Left colon (tissue), 2 donors: ENCODE results near the gene KHDC4. TPM values are rescaled to one million over a fixed set of nuclear protein-coding genes. Genes with fewer than 3 reads are reported as not detected.

ENCODE experiments used
- ATAC-seq: fragments of 200-7000 bp; cut with Tn5 transposase; one replicate; pipeline ENCODE4 v1.9.1; 2020; ENCODE audit warnings: mild to moderate bottlenecking, moderate library complexity
- DNase-seq, 2 donors: peaks; one replicate each; pipeline ENCODE4 v3.0.0-alpha.2; 2020
- intact Hi-C, 2 donors: fragments of 100-400 bp; cut with DNase I in 1 of 2; cut with micrococcal nuclease in 1 of 2; formaldehyde crosslinking; loops; one replicate each; pipeline versions ENCODE4 v1.11.2 to v1.14.0; 2022; cut with DNase I, micrococcal nuclease
- microRNA-seq, 2 donors: library from miRNA; unstranded; fragments of <30 nt; microRNA quantifications; one replicate each; pipeline versions ENCODE4 v1.1.0 to v1.2.0, GENCODE V29; 2020
- total RNA-seq, 2 donors: library from RNA; stranded (reverse); fragmentation: NEBNext Ultra II Directional; extraction: Animal tissue kit (Norgen Biotek cat#: 25700); gene quantifications; one replicate each; pipeline ENCODE4 v1.2.1, GENCODE V29; 2021
- donor health status: DM: no; HTN: no; CAD: no.
- donor health status: DM: yes; HTN: yes; CAD: no.

The KHDC4 gene
- total RNA-seq, 2 donors from 2014 or later: 45.6 to 54.1 TPM

- DNase-seq: no peak
- intact Hi-C loops: no loop called here
- ATAC-seq: no peak
Measured at GRCh38 chr1:155884982-155885381, 49.2 kb downstream of the KHDC4 start.

DNA sequence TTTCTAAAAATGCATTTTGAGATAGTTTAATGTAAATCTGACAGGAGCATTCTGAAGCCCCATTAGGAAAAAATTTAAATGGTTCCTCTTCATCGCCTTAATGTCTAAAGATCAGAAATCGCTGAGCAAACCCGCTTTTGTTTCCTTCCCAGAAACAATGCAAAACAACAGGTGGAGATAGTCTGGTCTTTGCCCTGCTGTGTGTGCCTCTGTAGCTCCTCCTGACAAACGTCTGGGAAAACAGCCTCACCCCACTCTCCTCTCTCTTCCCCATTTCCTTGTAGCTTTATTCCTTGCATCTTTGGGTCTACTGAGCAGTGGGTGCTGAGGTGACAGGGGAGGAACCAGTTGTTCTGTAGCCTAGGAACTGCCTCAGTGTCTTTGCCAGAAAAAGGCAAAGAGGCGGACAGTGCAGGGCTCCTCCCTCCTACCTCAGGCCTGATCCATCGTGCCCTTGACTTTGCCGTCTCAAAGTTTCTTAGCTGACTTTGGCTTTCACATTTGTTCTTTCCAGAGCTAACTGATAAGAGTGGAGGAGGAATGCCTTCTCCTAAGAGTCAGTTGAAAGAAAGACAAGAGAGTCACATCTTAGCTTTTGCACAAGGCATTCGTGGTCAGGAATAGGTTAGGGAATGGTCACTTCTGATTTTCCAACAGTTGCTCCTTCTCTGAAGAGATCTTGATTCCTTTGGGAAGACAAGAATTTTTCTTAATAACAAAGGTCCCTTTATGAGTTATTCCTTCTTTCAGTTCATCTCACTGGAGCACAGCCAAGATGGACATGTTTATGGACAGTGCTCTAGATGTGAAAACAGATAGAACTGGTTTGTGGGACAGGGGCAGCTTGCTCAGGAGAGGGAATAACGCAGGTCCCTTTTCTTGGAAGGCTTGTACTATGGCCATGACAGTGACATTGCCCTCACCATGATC is 49.9 kb downstream of the KHDC4 start:
- ATAC-seq: peak; percentile 95
- intact Hi-C loops: no loop called here
- DNase-seq: peak in 1 of 2 donors; percentile 5

- ATAC-seq (no peak), DNase-seq (no peak)
- intact Hi-C loops: no loop called here
Measured at GRCh38 chr1:155882766-155883165, 51.4 kb downstream of the KHDC4 start.

- intact Hi-C loops: no loop called here
- ATAC-seq (no peak), DNase-seq (no peak)
Measured at GRCh38 chr1:155882235-155882634, 52.0 kb downstream of the KHDC4 start.

- DNase-seq: no peak
- intact Hi-C loops: no loop called here
Measured at GRCh38 chr1:155880950-155881349, 53.3 kb downstream of the KHDC4 start.

GRCh38 chr1:155880251-155880650 is 54.0 kb downstream of the KHDC4 start:
- ATAC-seq: no peak

More at GRCh38 chr1:155880950-155881349, 53.3 kb downstream of the KHDC4 start:
- ATAC-seq: no peak

DNA sequence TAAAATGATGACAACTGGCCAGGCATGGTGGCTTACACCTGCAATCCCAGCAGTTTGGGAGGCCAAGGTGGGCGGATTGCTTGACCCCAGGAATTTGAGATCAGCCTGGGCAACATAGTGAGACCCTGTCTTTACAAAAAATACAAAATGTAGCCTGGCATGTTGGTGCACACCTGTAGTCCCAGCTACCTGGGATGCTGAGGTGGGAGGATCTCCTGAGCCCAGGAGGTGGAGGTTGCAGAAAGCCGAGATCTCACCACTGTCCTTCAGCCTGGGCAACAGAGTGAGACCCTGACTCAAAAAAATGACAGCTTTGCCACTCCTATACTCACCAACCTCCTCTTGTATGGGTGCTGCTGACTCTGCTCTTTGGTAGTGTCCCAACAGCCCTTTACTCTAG is 56.3 kb downstream of the KHDC4 start:
- DNase-seq: no peak
- no peak for ATAC-seq
- intact Hi-C loops: no loop called here

More at GRCh38 chr1:155880251-155880650, 54.0 kb downstream of the KHDC4 start:
- intact Hi-C loops: no loop called here
- DNase-seq: no peak

GRCh38 chr1:155873860-155874259 is 60.4 kb downstream of the KHDC4 start:
- peak; percentile 78 for ATAC-seq
- intact Hi-C loops: no loop called here
- DNase-seq: peak in 1 of 2 donors; percentile 41

DNA sequence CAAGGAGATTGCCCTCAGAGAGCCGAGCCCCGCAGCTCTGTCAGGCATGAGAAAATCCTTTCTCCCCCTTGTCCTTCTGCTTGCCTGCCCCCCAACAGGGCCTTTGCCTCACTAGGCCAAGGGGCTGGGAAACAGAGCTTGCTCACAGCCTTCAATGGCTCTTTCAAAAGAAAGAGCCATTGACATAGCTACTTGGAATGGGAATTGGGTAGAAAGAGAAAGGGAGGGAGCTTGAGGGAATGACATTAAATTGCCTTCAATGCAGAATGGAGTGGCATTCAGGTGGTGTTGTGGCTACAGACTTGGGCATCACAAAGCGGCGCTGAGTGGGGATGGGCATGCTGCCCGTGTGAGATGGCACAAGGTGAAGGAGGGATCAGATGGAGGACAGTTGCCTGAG is 61.7 kb downstream of the KHDC4 start:
- ATAC-seq: no peak
- no peak for DNase-seq
- intact Hi-C loops: no loop called here

- intact Hi-C loops: no loop called here
- ATAC-seq (no peak), DNase-seq (peak in 1 of 2 donors; percentile 11)
Measured at GRCh38 chr1:155871390-155871789, 62.8 kb downstream of the KHDC4 start.

GRCh38 chr1:155867766-155868165 is 66.4 kb downstream of the KHDC4 start:
- DNase-seq (no peak), ATAC-seq (no peak)
- intact Hi-C loops: no loop called here

- DNase-seq: no peak
- no peak for ATAC-seq
- intact Hi-C loops: no loop called here
Measured at GRCh38 chr1:155864393-155864792, 69.8 kb downstream of the KHDC4 start.

Small RNAs within 50 kb of the gene (microRNA-seq; reads per million reads assigned to microRNA genes)
- 0 reads per million in 2 donors for gene MIR6738

Other genes starting within 250 kb of the KHDC4 start
- 10 to 100 TPM; 52.4 to 61.7 TPM for gene YY1AP1, start 245.6 kb downstream of the KHDC4 start, total RNA-seq
- 10 to 100 TPM; 67.2 to 84.3 TPM for gene DAP3, start 245.3 kb downstream of the KHDC4 start, total RNA-seq
- 10 to 100 TPM; 38.2 to 41.2 TPM for gene GON4L, start 77.2 kb downstream of the KHDC4 start, total RNA-seq
- 1 to 10 TPM; 1.8 to 4.2 TPM for gene SYT11, start 74.8 kb downstream of the KHDC4 start, total RNA-seq
- gene RIT1, start 23.1 kb downstream of the KHDC4 start, total RNA-seq: 10 to 100 TPM; 21.5 to 26.3 TPM
- gene RXFP4, start 7.2 kb upstream of the KHDC4 start, total RNA-seq: 1 to 10 TPM; 5.2 to 5.6 TPM
- 100 to 1,000 TPM in 1 of 2 donors, 10 to 100 TPM in 1; 99.3 to 103 TPM for gene ARHGEF2, start 44.1 kb upstream of the KHDC4 start, total RNA-seq
- 100 to 1,000 TPM; 180 TPM for gene SSR2, start 86.5 kb upstream of the KHDC4 start, total RNA-seq
- 10 to 100 TPM; 21.7 to 26.7 TPM for gene UBQLN4, start 119.4 kb upstream of the KHDC4 start, total RNA-seq
- gene LAMTOR2, start 120.4 kb upstream of the KHDC4 start, total RNA-seq: 10 to 100 TPM; 70.6 to 72.7 TPM
- 100 to 1,000 TPM; 203 to 231 TPM for gene RAB25, start 126.7 kb upstream of the KHDC4 start, total RNA-seq
- gene MEX3A, start 148.1 kb upstream of the KHDC4 start, total RNA-seq: 1 to 10 TPM in 1 of 2 donors, under 1 TPM in 1; 0.78 to 1.1 TPM
- gene LMNA, start 180.3 kb upstream of the KHDC4 start, total RNA-seq: 100 to 1,000 TPM; 335 to 478 TPM
- 1 to 10 TPM; 3.5 to 6.5 TPM for gene SEMA4A, start 219.2 kb upstream of the KHDC4 start, total RNA-seq